Measurements from ENCODE around the gene CWC25. TPM values are rescaled to one million over a fixed set of nuclear protein-coding genes. Genes with fewer than 3 reads are reported as not detected.
A peak's percentile ranks its signal among the peaks of the same experiment; 100 is the strongest.

The CWC25 gene
- total RNA-seq, 1 experiment from 2014 or later: 23.9 TPM

GRCh38 chr17:38752308-38753070 is 72.6 kb downstream of the CWC25 start, which contains the start of gene PSMB3:
PSMB3 (plus strand) TSS chr17:38752741; CDS start chr17:38752827, 86 bp downstream.
- TF ChIP-seq MAX (IDR thresholded peaks at IDR 0.05) (peak; percentile 99), ZFX (IDR thresholded peaks at IDR 0.05) (peak; percentile 44; the same call in 1 of the 2 replicates), ZBTB33 (IDR thresholded peaks at IDR 0.05; ENCODE audit: extremely low read depth, insufficient replicate concordance, low read length) (peak; percentile 51), POLR2AphosphoS5 (IDR thresholded peaks at IDR 0.05; ENCODE audit: low read depth, low read length) (peak; percentile 64), EZH2phosphoT487 (IDR thresholded peaks at IDR 0.05; ENCODE audit: borderline replicate concordance) (no peak), SP1 (IDR thresholded peaks at IDR 0.05; ENCODE audit: low read depth) (peak; percentile 100), FOSL1 (IDR thresholded peaks at IDR 0.05; ENCODE audit: low read depth) (no peak), YY1 (IDR thresholded peaks at IDR 0.05; ENCODE audit: extremely low read depth, insufficient replicate concordance, low read depth, low read length) (peak; percentile 81), SRF (IDR thresholded peaks at IDR 0.05; ENCODE audit: low read depth) (no peak), POLR2A (IDR thresholded peaks at IDR 0.05; ENCODE audit: borderline replicate concordance, extremely low read depth, insufficient read depth, insufficient read length) (peak; percentile 58), EGR1 (IDR thresholded peaks at IDR 0.05; ENCODE audit: low read depth) (peak; percentile 85), ZNF274 (IDR thresholded peaks at IDR 0.05; ENCODE audit: low read depth, low read length) (no peak), CBX3 (IDR thresholded peaks at IDR 0.05; ENCODE audit: low read depth) (no peak), SIN3A (IDR thresholded peaks at IDR 0.05; ENCODE audit: low read depth) (peak; percentile 90)
- Histone ChIP-seq H3K36me3 (ENCODE audit: control insufficient read depth in 1 of 2, insufficient read depth in 2 of 2, low read length in 2 of 2) (peaks cover 18 to 29% of the 10 kb centered on the region in 2 experiments), H3K4me1 (ENCODE audit: control insufficient read depth in 1 of 2, insufficient read depth in 2 of 2, low read length in 2 of 2) (peaks cover 18 to 46% of the 10 kb centered on the region in 2 experiments), H3K9ac (ENCODE audit: low read length) (peak within 1 kb of the TSS; percentile 93), H3K9me3 (ENCODE audit: control insufficient read depth in 1 of 2, insufficient read depth in 1 of 2, low read depth in 1 of 2, low read length in 2 of 2) (no peaks in the 10 kb centered on the region), H4K20me1 (ENCODE audit: insufficient read depth) (no peaks in the 10 kb centered on the region), H3K79me2 (ENCODE audit: insufficient read depth, low read length) (peaks cover 66% of the 10 kb centered on the region), H3K27me3 (ENCODE audit: insufficient read depth, low read length) (no peaks in the 10 kb centered on the region), H3K27ac (ENCODE audit: low read depth, low read length) (peak within 1 kb of the TSS; percentile 100), H2AFZ (ENCODE audit: low read depth, low read length, poor library complexity, severe bottlenecking) (no peak within 1 kb of the TSS), H3K4me3 (replicated peaks in 1 of 2; ENCODE audit: low read depth in 1 of 2, low read length in 2 of 2) (peak within 1 kb of the TSS; percentile 99 to 100), H3K9me2 (ENCODE audit: insufficient read depth) (no peaks in the 10 kb centered on the region), H3K4me2 (ENCODE audit: low read length) (peak within 1 kb of the TSS; percentile 94)
- BruUV-seq (replicated peaks): no TSS peak
- peak; percentile 100 for DNase-seq (ENCODE audit: low read depth, low spot score)
- intact Hi-C loops (cut with micrococcal nuclease): loop anchor here (5.0 kb wide), 4 partner anchors 45 to 115 kb away; partner anchors contain the start of genes PIP4K2B and RPL23
- RAD21 ChIA-PET (ENCODE audit: low non-redundant PET in 1 of 2, low total read pairs in 2 of 2, uncharacterized antibody in 2 of 2, unreplicated experiment in 2 of 2): interaction anchor here in 1 of 2 experiments (0.6 kb wide), 1 partner anchor 116 kb away, joined by 3 read pairs; no protein-coding TSS in a partner anchor
- peak; percentile 77 for ATAC-seq
- POLR2A ChIA-PET: interaction anchor here (0.9 to 2.2 kb wide), 6 partner anchors 44 to 448 kb away, joined by 3 to 6 read pairs (median 4); partner anchors contain the start of genes RPL19 and RPL23
- CTCF ChIA-PET: interaction anchor here (0.9 to 2.1 kb wide), 2 partner anchors 17 to 21 kb away, joined by 3 to 11 read pairs; no protein-coding TSS in a partner anchor
